Measurements from ENCODE around the gene IFNL4. TPM values are rescaled to one million over a fixed set of nuclear protein-coding genes. Genes with fewer than 3 reads are reported as not detected.

Gene IFNL4
- total RNA-seq, 1 donor from 2014 or later = not detected

DNA sequence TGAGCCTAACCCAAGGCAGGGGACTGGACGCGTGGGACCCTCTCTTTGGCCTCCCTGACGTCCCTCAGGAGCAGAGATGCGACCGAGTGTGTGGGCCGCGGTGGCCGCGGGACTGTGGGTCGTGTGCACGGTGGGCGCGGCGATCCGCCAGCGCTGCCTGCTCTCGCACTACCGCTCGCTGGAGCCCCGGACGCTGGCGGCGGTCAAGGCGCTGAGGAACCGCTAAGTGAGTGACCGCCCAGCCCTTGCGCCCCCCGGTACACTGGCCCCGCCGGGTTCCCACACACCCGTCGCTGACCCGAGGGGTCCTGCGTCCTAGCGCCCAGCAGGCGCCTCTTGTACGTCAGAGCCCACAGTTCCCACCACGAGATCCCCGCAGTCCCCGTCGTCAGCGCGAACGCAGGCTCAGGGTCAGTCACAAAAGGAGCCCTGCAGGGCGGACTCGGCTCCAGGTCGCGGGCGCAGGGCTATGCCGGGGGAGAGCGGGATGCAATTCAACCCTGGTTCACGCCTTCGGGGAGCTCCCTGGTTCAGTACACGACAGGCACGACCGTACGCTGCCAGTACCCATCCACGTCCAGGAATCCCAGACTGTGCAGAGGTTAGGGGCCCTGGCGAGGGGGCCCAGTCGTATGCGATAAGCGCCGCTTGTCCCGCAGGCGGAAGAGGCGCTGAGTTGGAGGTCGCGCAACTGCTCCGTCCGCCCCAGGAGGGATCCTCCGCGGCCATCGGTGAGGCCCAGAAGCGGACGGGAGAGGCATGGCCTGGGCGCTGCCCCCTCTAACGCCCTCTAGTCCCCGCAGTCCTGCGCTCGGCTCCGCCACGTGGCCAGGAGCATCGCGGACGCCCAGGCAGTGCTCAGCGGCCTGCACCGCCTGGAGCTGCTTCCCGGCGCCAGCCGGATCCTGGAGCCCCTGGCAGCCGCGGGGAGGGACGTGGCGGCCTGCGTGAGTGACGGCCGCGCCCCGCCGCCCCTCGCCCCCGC is 15.9 kb upstream of the IFNL4 start:
- H3K27me3 ChIP-seq (ENCODE audit: insufficient read depth, low read length) = peaks cover 36% of the 10 kb centered on the region
- TF ChIP-seq EZH2 (IDR thresholded peaks at IDR 0.05; ENCODE audit: insufficient read depth, low read length) = peak; percentile 84
- TF ChIP-seq, protein P1, sequence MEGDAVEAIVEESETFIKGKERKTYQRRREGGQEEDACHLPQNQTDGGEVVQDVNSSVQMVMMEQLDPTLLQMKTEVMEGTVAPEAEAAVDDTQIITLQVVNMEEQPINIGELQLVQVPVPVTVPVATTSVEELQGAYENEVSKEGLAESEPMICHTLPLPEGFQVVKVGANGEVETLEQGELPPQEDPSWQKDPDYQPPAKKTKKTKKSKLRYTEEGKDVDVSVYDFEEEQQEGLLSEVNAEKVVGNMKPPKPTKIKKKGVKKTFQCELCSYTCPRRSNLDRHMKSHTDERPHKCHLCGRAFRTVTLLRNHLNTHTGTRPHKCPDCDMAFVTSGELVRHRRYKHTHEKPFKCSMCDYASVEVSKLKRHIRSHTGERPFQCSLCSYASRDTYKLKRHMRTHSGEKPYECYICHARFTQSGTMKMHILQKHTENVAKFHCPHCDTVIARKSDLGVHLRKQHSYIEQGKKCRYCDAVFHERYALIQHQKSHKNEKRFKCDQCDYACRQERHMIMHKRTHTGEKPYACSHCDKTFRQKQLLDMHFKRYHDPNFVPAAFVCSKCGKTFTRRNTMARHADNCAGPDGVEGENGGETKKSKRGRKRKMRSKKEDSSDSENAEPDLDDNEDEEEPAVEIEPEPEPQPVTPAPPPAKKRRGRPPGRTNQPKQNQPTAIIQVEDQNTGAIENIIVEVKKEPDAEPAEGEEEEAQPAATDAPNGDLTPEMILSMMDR (IDR thresholded peaks at IDR 0.05; ENCODE audit: insufficient read depth, low read depth, low read length) = no peak

DNA sequence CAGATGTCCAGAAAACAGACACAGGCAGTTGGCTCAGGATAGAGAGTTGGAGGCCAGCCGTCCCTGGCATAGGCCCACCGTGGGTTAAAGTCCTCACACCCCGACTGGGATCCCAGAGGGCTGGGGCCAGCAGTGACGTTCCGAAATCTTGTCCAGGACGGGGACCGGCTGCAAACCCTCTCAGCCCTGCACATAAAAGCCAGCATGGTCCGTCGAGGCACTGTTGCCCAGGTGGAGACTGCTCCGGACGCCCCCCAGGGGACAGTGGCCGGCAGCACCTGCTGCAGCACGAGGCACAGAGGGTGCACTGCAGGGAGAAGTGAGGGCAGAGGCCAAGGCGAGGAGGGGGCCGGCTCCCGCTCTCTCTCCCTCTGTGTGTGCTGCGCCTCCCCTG is 15.3 kb upstream of the IFNL4 start:
- no peak overlapping the region for H2AFZ ChIP-seq (ENCODE audit: low read depth, low read length)
- Mint-ChIP-seq H3K27ac (ENCODE audit: unreplicated experiment) (no peak overlapping the region), H3K4me1 (ENCODE audit: low read depth, unreplicated experiment) (no peaks in the 10 kb centered on the region), H3K36me3 (ENCODE audit: low read depth, unreplicated experiment) (no peaks in the 10 kb centered on the region), H3K27me3 (ENCODE audit: low read depth, unreplicated experiment) (peaks cover 54% of the 10 kb centered on the region), H3K4me3 (ENCODE audit: unreplicated experiment) (no peak overlapping the region), H3K9me3 (ENCODE audit: unreplicated experiment) (peaks cover 4% of the 10 kb centered on the region)
- no peaks in the 10 kb centered on the region for H3K79me2 ChIP-seq (ENCODE audit: insufficient read depth, low read length)
- FAIRE-seq (no peak), DNase-seq (ENCODE audit: low read depth) (no peak)
- no peak overlapping the region for H3K27ac ChIP-seq (ENCODE audit: low read depth, low read length)
- no peak overlapping the region for H3K4me2 ChIP-seq (ENCODE audit: low read length)
- H3K4me1 ChIP-seq (ENCODE audit: insufficient read depth, low read length) = no peaks in the 10 kb centered on the region
- no peaks in the 10 kb centered on the region for H3K9me3 ChIP-seq (ENCODE audit: insufficient read depth, low read depth, low read length)
- no peak overlapping the region for H3K9ac ChIP-seq (ENCODE audit: low read length)
- TF ChIP-seq, protein P1 (IDR thresholded peaks at IDR 0.05; ENCODE audit: insufficient read depth, low read depth, low read length) = no peak
- no peak for TF ChIP-seq EZH2 (IDR thresholded peaks at IDR 0.05; ENCODE audit: insufficient read depth, low read length)
- no peaks in the 10 kb centered on the region for H3K36me3 ChIP-seq (ENCODE audit: insufficient read depth, low read length)
- peaks cover 36% of the 10 kb centered on the region for H3K27me3 ChIP-seq (ENCODE audit: insufficient read depth, low read length)
- H3K4me3 ChIP-seq (ENCODE audit: insufficient read depth, low read depth, low read length) = no peak overlapping the region
- H4K20me1 ChIP-seq (ENCODE audit: insufficient read depth, low read length) = no peaks in the 10 kb centered on the region

More for the DNA sequence above, 15.9 kb upstream of the IFNL4 start:
- Histone ChIP-seq H3K27ac (ENCODE audit: low read depth, low read length) (no peak overlapping the region), H3K36me3 (ENCODE audit: insufficient read depth, low read length) (no peaks in the 10 kb centered on the region), H2AFZ (ENCODE audit: low read depth, low read length) (peak overlapping the region; percentile 71), H3K4me1 (ENCODE audit: insufficient read depth, low read length) (no peaks in the 10 kb centered on the region), H3K9me3 (ENCODE audit: insufficient read depth, low read depth, low read length) (no peaks in the 10 kb centered on the region), H4K20me1 (ENCODE audit: insufficient read depth, low read length) (no peaks in the 10 kb centered on the region), H3K79me2 (ENCODE audit: insufficient read depth, low read length) (no peaks in the 10 kb centered on the region), H3K4me3 (ENCODE audit: insufficient read depth, low read depth, low read length) (no peak overlapping the region), H3K4me2 (ENCODE audit: low read length) (peak overlapping the region; percentile 30), H3K9ac (ENCODE audit: low read length) (no peak overlapping the region)
- H3K27me3 Mint-ChIP-seq (ENCODE audit: low read depth, unreplicated experiment) = peaks cover 57% of the 10 kb centered on the region
- no peak overlapping the region for H3K27ac Mint-ChIP-seq (ENCODE audit: unreplicated experiment)
- no peaks in the 10 kb centered on the region for H3K4me1 Mint-ChIP-seq (ENCODE audit: low read depth, unreplicated experiment)
- H3K36me3 Mint-ChIP-seq (ENCODE audit: low read depth, unreplicated experiment) = no peaks in the 10 kb centered on the region
- no peak overlapping the region for H3K4me3 Mint-ChIP-seq (ENCODE audit: unreplicated experiment)
- H3K9me3 Mint-ChIP-seq (ENCODE audit: unreplicated experiment) = peaks cover 4% of the 10 kb centered on the region
- no peak for DNase-seq (ENCODE audit: low read depth)
- FAIRE-seq = no peak

DNA sequence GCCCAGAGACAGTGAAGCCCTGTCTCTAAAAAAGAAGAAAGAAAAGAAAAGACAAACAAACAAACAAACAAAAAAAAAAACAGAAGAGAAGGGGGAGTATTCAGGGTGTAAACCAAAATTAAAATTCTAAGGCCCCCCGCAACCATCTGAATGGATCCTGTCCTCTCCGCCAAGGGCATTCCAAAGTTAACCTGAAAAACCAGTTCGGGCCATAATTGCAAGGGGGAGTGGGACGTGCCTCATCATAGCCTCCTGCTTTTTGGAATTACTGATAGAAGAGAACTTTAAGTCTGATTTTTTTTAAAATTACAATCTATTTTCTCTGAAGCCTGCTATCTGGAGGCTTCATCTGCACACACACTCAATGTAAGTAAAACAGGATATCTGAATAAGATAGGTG is 13.8 kb upstream of the IFNL4 start:
- H3K4me3 ChIP-seq (ENCODE audit: insufficient read depth, low read depth, low read length) = no peak overlapping the region
- no peak overlapping the region for H3K4me3 Mint-ChIP-seq (ENCODE audit: unreplicated experiment)
- FAIRE-seq (no peak), DNase-seq (ENCODE audit: low read depth) (no peak)
- H3K27me3 Mint-ChIP-seq (ENCODE audit: low read depth, unreplicated experiment) = peaks cover 48% of the 10 kb centered on the region
- H3K27ac ChIP-seq (ENCODE audit: low read depth, low read length) = no peak overlapping the region
- peaks cover 4% of the 10 kb centered on the region for H3K9me3 Mint-ChIP-seq (ENCODE audit: unreplicated experiment)
- no peaks in the 10 kb centered on the region for H3K36me3 Mint-ChIP-seq (ENCODE audit: low read depth, unreplicated experiment)
- peaks cover 36% of the 10 kb centered on the region for H3K27me3 ChIP-seq (ENCODE audit: insufficient read depth, low read length)
- no peak overlapping the region for H2AFZ ChIP-seq (ENCODE audit: low read depth, low read length)
- no peak overlapping the region for H3K9ac ChIP-seq (ENCODE audit: low read length)
- H3K36me3 ChIP-seq (ENCODE audit: insufficient read depth, low read length) = no peaks in the 10 kb centered on the region
- no peak overlapping the region for H3K27ac Mint-ChIP-seq (ENCODE audit: unreplicated experiment)
- no peaks in the 10 kb centered on the region for H4K20me1 ChIP-seq (ENCODE audit: insufficient read depth, low read length)
- H3K4me1 ChIP-seq (ENCODE audit: insufficient read depth, low read length) = no peaks in the 10 kb centered on the region
- TF ChIP-seq EZH2 (IDR thresholded peaks at IDR 0.05; ENCODE audit: insufficient read depth, low read length) = no peak
- H3K79me2 ChIP-seq (ENCODE audit: insufficient read depth, low read length) = no peaks in the 10 kb centered on the region
- no peak overlapping the region for H3K4me2 ChIP-seq (ENCODE audit: low read length)
- peaks cover 4% of the 10 kb centered on the region for H3K4me1 Mint-ChIP-seq (ENCODE audit: low read depth, unreplicated experiment)
- H3K9me3 ChIP-seq (ENCODE audit: insufficient read depth, low read depth, low read length) = no peaks in the 10 kb centered on the region

All from astrocyte (in vitro differentiated cells and primary cell).